Stimulated activated CD8-positive, alpha-beta memory T cell treated with anti-CD3 and anti-CD28 coated beads, Interleukin-12 subunit alpha, Interleukin-12 subunit beta, amount 100 ng/mL, for 1 hour (primary cell): Measurements from ENCODE around the gene MEF2A.
A peak's percentile ranks its signal among the peaks of the same experiment; 100 is the strongest.
"Not testable (repeated sequence)": the region's sequence is repeated elsewhere in the genome, so short reads cannot be mapped to it uniquely, and the experiment has no call there.

Experiments used
- DNase-seq: peaks from one replicate; pipeline ENCODE4 v3.0.0-alpha.2; 2020; ENCODE audit warnings: low read depth

Gene MEF2A

GRCh38 chr15:99731336-99732123 is 165.7 kb downstream of the MEF2A start:
- DNase-seq = no peak

- no peak for DNase-seq
Observed at GRCh38 chr15:99732124-99732750, 166.5 kb downstream of the MEF2A start.

GRCh38 chr15:99732751-99733267 is 167.0 kb downstream of the MEF2A start:
- DNase-seq = no peak

GRCh38 chr15:99733268-99734039 is 167.7 kb downstream of the MEF2A start, which contains the start of gene LYSMD4:
Gene LYSMD4, minus strand, starts transcription at chr15:99733437. Its CDS starts 1,438 bp downstream, at chr15:99731999.
- DNase-seq = peak; percentile 98

GRCh38 chr15:99734040-99734291 is 168.2 kb downstream of the MEF2A start:
- DNase-seq = not testable (repeated sequence)

GRCh38 chr15:99734575-99734974 is 168.8 kb downstream of the MEF2A start:
- DNase-seq = no peak

GRCh38 chr15:99735868-99736267 is 170.1 kb downstream of the MEF2A start:
- DNase-seq = no peak

- DNase-seq = no peak
Observed at GRCh38 chr15:99736702-99737101, 170.9 kb downstream of the MEF2A start.

- DNase-seq = no peak
Observed at GRCh38 chr15:99738021-99738847, 172.4 kb downstream of the MEF2A start.

GRCh38 chr15:99741835-99742234 is 176.1 kb downstream of the MEF2A start:
- no peak for DNase-seq

- DNase-seq = no peak
Observed at GRCh38 chr15:99744142-99744541, 178.4 kb downstream of the MEF2A start.

GRCh38 chr15:99745370-99746086 is 179.7 kb downstream of the MEF2A start:
- no peak for DNase-seq

- DNase-seq = no peak
Observed at GRCh38 chr15:99749386-99749785, 183.6 kb downstream of the MEF2A start.

- not testable (repeated sequence) for DNase-seq
Observed at GRCh38 chr15:99750326-99750725, 184.5 kb downstream of the MEF2A start.

GRCh38 chr15:99752556-99752955 is 186.8 kb downstream of the MEF2A start:
- DNase-seq = no peak

- DNase-seq = no peak
Observed at GRCh38 chr15:99753066-99753465, 187.3 kb downstream of the MEF2A start.

GRCh38 chr15:99755692-99756409 is 190.1 kb downstream of the MEF2A start:
- DNase-seq = no peak

- DNase-seq = no peak
Observed at GRCh38 chr15:99762288-99762687, 196.5 kb downstream of the MEF2A start.

GRCh38 chr15:99763827-99764226 is 198.0 kb downstream of the MEF2A start:
- DNase-seq = no peak

- DNase-seq = no peak
Observed at GRCh38 chr15:99764522-99764921, 198.7 kb downstream of the MEF2A start.
